HG03378 (cell line): ENCODE data around the gene GNAL.
"Not testable (repeated sequence)": the region's sequence is repeated elsewhere in the genome, so short reads cannot be mapped to it uniquely, and the experiment has no call there.

Experiments used
- ATAC-seq: cut with Tn5 transposase; IDR thresholded peaks from one replicate; pipeline ENCODE4 v1.9.1; 2021; ENCODE audit warnings: mild to moderate bottlenecking, moderate library complexity; ENCODE audit not compliant: unreplicated experiment

The GNAL gene

GRCh38 chr18:11901826-11902438 lies 212.9 kb downstream of the GNAL start:
- no peak for ATAC-seq

DNA sequence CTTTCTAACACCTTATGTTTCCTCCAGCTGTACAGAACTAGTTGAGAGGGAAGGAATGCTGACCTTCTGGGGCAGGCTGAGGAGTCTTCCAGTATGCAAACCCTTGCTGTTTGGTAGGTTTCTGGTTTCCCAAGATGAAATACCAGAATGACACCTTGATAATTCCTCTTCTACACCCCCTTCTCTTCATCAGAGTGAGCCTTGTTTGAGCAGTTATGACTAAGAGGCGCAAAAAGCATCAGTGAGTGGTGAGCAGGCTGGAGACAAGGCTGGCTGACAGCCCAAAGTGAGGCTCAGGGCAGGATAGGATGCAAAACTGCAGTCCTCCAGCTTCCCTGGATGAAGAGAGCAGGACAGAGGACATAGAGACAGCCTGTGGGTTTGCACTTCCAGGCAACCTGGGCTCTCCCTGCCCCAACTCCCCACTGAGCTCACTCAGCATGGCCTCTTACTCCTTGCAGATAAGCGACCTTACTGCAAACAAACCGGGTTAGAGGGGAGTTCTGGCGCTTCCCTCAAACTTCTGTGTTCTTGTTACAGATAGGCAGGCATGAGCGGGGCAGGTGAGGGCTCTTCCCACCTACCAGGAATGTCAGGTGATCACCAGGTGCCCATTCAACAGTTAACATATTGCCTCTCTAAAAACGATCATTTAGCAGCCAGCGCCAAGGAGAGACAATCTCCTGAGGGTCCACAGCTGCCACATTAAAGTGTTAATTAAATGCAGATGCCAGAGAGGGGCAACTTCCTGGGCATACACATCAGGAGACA lies 213.6 kb downstream of the GNAL start:
- no peak for ATAC-seq

GRCh38 chr18:11905613-11906012 lies 216.5 kb downstream of the GNAL start:
- ATAC-seq: no peak

DNA sequence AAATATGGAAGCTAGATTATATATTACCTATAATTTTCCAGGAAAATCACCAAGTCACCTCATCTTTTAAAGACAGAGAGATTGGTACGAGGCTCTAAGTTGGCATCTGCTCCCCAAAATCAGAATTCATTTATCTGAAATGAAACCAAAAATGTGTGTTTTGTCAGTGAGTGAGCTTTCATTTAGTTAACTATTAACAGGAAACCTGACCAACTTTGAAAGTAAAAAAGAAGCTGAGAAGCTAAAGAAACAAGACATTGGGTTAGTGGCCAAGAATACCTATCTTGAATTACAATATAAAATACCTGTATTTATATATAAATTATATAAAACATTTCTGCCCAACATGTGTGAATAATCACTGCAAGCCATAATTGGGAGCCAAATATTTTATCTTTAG lies 217.1 kb downstream of the GNAL start:
- no peak for ATAC-seq

- ATAC-seq: no peak
These were observed 218.1 kb downstream of the GNAL start for GRCh38 chr18:11906926-11907874.

DNA sequence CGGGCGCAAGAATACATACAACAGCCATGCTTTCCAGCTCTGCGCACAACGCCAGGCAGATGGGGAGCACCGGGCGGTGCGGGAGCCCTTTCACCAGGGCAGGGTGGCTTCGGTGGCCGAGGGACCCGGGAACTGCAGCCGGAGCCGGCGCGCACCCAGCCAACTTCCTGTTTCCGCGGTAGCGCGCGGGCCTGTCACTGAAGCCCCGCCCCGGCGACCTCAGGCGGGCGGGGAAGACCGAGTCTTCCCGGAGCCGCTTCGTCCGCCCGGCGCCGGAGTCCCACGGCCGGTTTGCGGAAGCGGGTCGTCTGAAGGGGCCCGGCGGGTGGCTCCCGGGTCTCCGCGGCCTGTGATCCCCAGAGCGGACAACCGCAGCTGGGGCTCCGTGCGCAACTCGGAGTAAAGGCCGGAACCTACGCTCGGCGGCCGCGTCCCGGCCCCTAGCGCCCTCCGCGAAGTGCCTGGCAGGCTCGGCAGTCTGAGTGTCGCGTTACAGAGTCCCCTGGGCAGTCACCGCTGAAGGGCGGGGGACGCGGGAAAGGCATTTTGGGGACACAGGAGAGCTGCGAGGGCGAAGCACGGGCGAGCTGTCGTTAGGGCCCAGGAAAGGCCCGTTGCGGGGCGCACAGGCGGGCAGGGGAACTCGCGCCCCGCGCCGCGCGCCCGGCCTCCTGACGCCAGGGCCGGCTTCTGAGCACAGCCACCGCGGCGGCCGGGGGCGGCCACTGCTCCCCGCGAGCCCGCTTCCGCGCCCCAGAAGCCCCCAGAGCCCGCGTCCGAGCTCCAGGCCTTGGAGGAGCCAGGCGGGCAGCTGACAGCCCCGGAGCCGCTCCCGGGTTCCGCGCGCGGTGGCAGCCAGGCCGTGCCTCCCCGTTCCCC lies 219.4 kb downstream of the GNAL start, which contains the start of gene MPPE1:
TSS of gene MPPE1 (minus strand) at position 136 of the 879 bp plus-strand sequence. CDS start 11,053 bp downstream, outside the sequence.
- peak; percentile 68 for ATAC-seq

DNA sequence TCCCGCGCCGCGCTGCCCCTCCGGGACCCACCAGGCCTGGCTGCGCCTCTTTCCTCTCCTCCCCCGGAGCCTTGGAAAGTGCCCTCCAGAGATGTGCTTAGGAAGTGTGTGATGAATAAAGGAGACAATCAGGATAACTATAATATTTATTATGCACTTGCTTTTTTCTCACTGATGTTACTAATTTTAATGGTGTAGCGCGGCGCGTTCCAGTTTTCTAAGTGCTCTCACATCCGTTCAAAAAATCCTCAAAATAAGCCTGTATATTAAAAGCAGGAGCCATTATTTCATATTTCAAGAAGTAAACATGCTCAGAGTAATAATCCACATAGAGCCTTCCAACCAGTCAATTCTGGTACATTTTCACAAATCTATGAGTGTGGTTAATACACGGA lies 220.0 kb downstream of the GNAL start:
- ATAC-seq: no peak

DNA sequence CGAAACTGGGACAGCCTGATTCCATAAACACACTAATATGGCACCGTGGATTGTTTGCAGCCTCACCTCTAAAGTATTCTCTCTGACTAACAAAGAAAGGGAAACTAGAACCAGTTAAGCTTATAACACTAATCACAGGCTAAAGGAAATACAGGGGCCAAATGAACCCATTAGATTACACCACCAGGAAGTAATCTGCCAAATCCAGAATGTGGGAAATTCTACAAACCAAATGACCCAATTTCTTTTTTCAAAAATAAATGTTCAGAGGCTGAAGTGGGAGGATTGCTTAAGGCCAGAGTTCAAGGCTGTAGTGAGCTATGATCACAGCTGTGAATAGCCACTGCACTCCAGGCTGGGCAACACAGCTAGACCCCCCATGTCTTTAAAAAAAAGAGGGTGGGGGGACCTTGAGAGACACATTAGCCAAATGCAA lies 220.5 kb downstream of the GNAL start:
- peak; percentile 38 for ATAC-seq

DNA sequence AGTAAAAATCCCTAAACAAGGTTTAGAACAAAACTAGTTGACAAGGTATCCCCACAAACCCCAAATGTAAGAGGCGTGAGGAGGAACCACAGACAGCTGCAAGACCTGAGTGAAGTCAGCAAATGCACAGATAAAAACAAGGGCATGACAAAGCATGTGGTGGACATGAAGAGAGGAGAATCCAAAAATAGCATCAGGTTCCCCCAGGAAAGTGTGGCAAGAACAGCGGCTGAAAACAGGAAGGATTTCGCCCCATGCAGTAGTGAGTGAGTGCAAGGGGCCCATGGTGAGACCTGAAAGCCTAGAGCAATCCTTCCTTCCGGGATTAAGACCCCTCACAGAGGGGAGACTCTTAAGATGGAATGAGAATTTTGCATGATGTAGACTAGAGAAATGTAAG lies 227.8 kb downstream of the GNAL start:
- not testable (repeated sequence) for ATAC-seq

GRCh38 chr18:11919522-11919921 lies 230.5 kb downstream of the GNAL start:
- not testable (repeated sequence) for ATAC-seq

- no peak for ATAC-seq
These were observed 234.4 kb downstream of the GNAL start for GRCh38 chr18:11923450-11923849.

DNA sequence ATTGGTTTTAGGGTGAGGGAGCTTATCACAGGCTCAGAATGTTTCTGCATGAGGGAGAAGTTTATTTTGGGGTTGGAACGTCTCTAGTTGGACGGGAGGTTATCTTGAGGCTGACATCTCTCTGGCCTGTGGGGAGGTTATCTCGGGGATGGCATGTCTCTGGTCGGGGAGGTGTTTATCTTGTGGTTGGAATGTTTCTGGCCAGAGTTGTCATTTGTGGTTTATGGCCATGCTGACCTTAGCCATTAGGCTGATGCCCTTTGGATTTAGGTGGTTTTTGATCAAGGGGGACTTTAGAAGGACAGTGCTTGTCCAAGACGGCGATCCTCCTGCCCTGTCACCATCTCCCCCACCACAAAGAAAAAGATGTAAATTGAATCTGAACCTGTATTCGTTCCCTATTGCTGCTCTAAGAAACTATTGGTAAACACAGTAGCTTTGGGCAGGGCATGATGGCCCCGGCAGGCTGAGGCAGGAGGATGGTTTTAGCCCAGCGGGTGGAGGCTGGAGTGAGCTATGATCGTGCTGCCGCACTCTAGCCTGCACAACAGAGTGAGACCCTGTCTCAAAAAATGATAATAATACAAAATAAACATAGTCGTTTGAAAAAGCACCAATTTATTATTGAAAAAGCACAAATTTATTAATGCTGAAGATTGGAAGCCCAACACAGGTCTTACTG lies 236.9 kb downstream of the GNAL start:
- no peak for ATAC-seq

- no peak for ATAC-seq
These were observed 238.4 kb downstream of the GNAL start for GRCh38 chr18:11927497-11927896.

- ATAC-seq: no peak
These were observed 243.3 kb downstream of the GNAL start for GRCh38 chr18:11932393-11932792.
